ENCODE results near the gene LCN2. TPM values are rescaled to one million over a fixed set of nuclear protein-coding genes. Genes with fewer than 3 reads are reported as not detected.

The LCN2 gene
- total RNA-seq, 1 experiment from 2014 or later: 1.3 TPM

- TF ChIP-seq ZBTB43 (CRISPR knock-in tag; IDR thresholded peaks at IDR 0.05) (0 out of 2 replicates have a peak, but pooled peaks have one; percentile 21), NFATC4 (CRISPR knock-in tag; IDR thresholded peaks at IDR 0.05) (0 out of 2 replicates have a peak, but pooled peaks have one; percentile 39), MAX (CRISPR knock-in tag; IDR thresholded peaks at IDR 0.05) (peak; percentile 29; the same call in 1 of the 2 replicates), ZNF416 (CRISPR knock-in tag; IDR thresholded peaks at IDR 0.05) (no peak), USF1 (CRISPR knock-in tag; IDR thresholded peaks at IDR 0.05) (0 out of 2 replicates have a peak, but pooled peaks have one; percentile 6)
Measured at GRCh38 chr9:128159784-128160602, 10.7 kb downstream of the LCN2 start, which contains the start of gene BBLN (continued).

- peaks cover 5% of the 10 kb centered on the region for H3K4me1 Mint-ChIP-seq
- H3K9me3 Mint-ChIP-seq: no peaks in the 10 kb centered on the region
- peaks cover 10% of the 10 kb centered on the region for H3K36me3 Mint-ChIP-seq
- DNase-seq (ENCODE audit: low spot score): no peak
- peak overlapping the region; percentile 74 for H3K4me3 Mint-ChIP-seq
- ChIA-PET POLR2A (interaction anchor here (1.0 to 1.5 kb wide), 3 partner anchors 9 to 95 kb away, joined by 3 to 6 read pairs (median 3); no protein-coding TSS in a partner anchor), CTCF (interaction anchor here (1.0 to 3.6 kb wide), 14 partner anchors 10 to 278 kb away, joined by 3 to 37 read pairs (median 5); partner anchors contain the start of genes CIZ1 and DNM1)
- H3K27me3 Mint-ChIP-seq (ENCODE audit: low read depth): no peaks in the 10 kb centered on the region
- ATAC-seq: no peak
- no peak overlapping the region for H3K27ac Mint-ChIP-seq
- TF ChIP-seq E2F1 (CRISPR knock-in tag; IDR thresholded peaks at IDR 0.05) (no peak), ZNF423 (CRISPR knock-in tag; IDR thresholded peaks at IDR 0.05) (no peak), ATF1 (CRISPR knock-in tag; IDR thresholded peaks at IDR 0.05) (0 out of 2 replicates have a peak, but pooled peaks have one; percentile 41), TEAD4 (CRISPR knock-in tag; IDR thresholded peaks at IDR 0.05) (no peak), FOXK1 (CRISPR knock-in tag; IDR thresholded peaks at IDR 0.05) (no peak), FOXP4 (CRISPR knock-in tag; IDR thresholded peaks at IDR 0.05) (no peak), CREB1 (CRISPR knock-in tag; IDR thresholded peaks at IDR 0.05) (no peak), ZNF532 (CRISPR knock-in tag; IDR thresholded peaks at IDR 0.05; ENCODE audit: borderline replicate concordance) (no peak), ZNF317 (CRISPR knock-in tag; IDR thresholded peaks at IDR 0.05; ENCODE audit: borderline replicate concordance, low read depth) (no peak), OVOL2 (CRISPR knock-in tag; IDR thresholded peaks at IDR 0.05; ENCODE audit: borderline replicate concordance) (no peak), ELF4 (CRISPR knock-in tag; IDR thresholded peaks at IDR 0.05; ENCODE audit: low read depth) (no peak), NFYB (CRISPR knock-in tag; conservative IDR thresholded peaks at IDR 0.05; ENCODE audit: low read depth) (no peak), ESRRA (CRISPR knock-in tag; IDR thresholded peaks at IDR 0.05; ENCODE audit: borderline replicate concordance) (no peak), ZBTB43 (CRISPR knock-in tag; IDR thresholded peaks at IDR 0.05) (0 out of 2 replicates have a peak, but pooled peaks have one; percentile 2), E2F5 (CRISPR knock-in tag; IDR thresholded peaks at IDR 0.05) (no peak), JUN (CRISPR knock-in tag; IDR thresholded peaks at IDR 0.05) (no peak), MAX (CRISPR knock-in tag; IDR thresholded peaks at IDR 0.05) (0 out of 2 replicates have a peak, but pooled peaks have one; percentile 1), HMGA2 (CRISPR knock-in tag; IDR thresholded peaks at IDR 0.05) (0 out of 2 replicates have a peak, but pooled peaks have one; percentile 6)
Measured at GRCh38 chr9:128160603-128160987, 11.3 kb downstream of the LCN2 start.

Data from WTC11 (cell line).